Measurements from ENCODE around the gene STBD1.

DNA sequence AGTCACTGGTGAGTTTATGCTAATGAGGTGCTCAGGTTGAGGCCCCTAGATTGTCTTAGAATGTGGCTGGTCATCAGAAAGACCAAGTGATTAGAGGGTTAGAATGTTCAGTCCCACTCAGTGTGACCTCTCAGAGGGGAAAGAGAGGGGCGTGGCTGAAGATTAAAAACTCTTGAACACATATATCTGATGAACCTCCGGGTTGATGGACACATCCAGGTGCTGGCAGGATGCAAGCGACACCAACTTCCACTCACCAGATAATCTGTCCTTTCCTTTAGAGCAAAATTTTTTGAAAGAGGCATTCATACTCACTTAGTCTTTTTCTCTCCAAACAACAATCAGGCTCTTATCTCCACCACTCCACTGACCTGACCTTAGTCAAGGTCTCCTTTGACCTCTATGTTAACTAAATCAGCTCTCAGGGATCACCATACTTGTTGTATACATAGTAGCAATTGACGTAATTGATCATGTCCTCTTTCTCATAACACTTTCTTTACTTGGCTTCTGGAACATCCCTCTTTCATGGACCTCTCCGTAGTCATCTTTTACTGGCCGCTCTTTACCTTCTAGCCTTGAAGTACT lies 40.8 kb upstream of the STBD1 start:
- TF ChIP-seq ZC3H10 (CRISPR knock-in tag; IDR thresholded peaks at IDR 0.05): no peak
- TF ChIP-seq OSR1 (CRISPR knock-in tag; IDR thresholded peaks at IDR 0.05): no peak
- TF ChIP-seq BACH2 (CRISPR knock-in tag; IDR thresholded peaks at IDR 0.05; ENCODE audit: borderline replicate concordance): no peak
- TF ChIP-seq SNAI2 (CRISPR knock-in tag; IDR thresholded peaks at IDR 0.05): no peak
- TF ChIP-seq, protein P1, sequence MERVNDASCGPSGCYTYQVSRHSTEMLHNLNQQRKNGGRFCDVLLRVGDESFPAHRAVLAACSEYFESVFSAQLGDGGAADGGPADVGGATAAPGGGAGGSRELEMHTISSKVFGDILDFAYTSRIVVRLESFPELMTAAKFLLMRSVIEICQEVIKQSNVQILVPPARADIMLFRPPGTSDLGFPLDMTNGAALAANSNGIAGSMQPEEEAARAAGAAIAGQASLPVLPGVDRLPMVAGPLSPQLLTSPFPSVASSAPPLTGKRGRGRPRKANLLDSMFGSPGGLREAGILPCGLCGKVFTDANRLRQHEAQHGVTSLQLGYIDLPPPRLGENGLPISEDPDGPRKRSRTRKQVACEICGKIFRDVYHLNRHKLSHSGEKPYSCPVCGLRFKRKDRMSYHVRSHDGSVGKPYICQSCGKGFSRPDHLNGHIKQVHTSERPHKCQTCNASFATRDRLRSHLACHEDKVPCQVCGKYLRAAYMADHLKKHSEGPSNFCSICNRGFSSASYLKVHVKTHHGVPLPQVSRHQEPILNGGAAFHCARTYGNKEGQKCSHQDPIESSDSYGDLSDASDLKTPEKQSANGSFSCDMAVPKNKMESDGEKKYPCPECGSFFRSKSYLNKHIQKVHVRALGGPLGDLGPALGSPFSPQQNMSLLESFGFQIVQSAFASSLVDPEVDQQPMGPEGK (CRISPR knock-in tag; IDR thresholded peaks at IDR 0.05; ENCODE audit: borderline replicate concordance): no peak
- TF ChIP-seq TCF4 (CRISPR knock-in tag; IDR thresholded peaks at IDR 0.05; ENCODE audit: borderline replicate concordance): no peak
- TF ChIP-seq ISL1 (CRISPR knock-in tag; IDR thresholded peaks at IDR 0.05): no peak
- TF ChIP-seq ESRRG (CRISPR knock-in tag; IDR thresholded peaks at IDR 0.05): no peak
- TF ChIP-seq, protein P2, sequence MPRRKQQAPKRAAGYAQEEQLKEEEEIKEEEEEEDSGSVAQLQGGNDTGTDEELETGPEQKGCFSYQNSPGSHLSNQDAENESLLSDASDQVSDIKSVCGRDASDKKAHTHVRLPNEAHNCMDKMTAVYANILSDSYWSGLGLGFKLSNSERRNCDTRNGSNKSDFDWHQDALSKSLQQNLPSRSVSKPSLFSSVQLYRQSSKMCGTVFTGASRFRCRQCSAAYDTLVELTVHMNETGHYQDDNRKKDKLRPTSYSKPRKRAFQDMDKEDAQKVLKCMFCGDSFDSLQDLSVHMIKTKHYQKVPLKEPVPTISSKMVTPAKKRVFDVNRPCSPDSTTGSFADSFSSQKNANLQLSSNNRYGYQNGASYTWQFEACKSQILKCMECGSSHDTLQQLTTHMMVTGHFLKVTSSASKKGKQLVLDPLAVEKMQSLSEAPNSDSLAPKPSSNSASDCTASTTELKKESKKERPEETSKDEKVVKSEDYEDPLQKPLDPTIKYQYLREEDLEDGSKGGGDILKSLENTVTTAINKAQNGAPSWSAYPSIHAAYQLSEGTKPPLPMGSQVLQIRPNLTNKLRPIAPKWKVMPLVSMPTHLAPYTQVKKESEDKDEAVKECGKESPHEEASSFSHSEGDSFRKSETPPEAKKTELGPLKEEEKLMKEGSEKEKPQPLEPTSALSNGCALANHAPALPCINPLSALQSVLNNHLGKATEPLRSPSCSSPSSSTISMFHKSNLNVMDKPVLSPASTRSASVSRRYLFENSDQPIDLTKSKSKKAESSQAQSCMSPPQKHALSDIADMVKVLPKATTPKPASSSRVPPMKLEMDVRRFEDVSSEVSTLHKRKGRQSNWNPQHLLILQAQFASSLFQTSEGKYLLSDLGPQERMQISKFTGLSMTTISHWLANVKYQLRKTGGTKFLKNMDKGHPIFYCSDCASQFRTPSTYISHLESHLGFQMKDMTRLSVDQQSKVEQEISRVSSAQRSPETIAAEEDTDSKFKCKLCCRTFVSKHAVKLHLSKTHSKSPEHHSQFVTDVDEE (CRISPR knock-in tag; IDR thresholded peaks at IDR 0.05): no peak
- TF ChIP-seq ARNTL (CRISPR knock-in tag; IDR thresholded peaks at IDR 0.05; ENCODE audit: borderline replicate concordance, low read depth): no peak
- TF ChIP-seq ZFP3 (CRISPR knock-in tag; IDR thresholded peaks at IDR 0.05): no peak
- TF ChIP-seq ZNF8 (CRISPR knock-in tag; IDR thresholded peaks at IDR 0.05): no peak
- TF ChIP-seq, protein P3, sequence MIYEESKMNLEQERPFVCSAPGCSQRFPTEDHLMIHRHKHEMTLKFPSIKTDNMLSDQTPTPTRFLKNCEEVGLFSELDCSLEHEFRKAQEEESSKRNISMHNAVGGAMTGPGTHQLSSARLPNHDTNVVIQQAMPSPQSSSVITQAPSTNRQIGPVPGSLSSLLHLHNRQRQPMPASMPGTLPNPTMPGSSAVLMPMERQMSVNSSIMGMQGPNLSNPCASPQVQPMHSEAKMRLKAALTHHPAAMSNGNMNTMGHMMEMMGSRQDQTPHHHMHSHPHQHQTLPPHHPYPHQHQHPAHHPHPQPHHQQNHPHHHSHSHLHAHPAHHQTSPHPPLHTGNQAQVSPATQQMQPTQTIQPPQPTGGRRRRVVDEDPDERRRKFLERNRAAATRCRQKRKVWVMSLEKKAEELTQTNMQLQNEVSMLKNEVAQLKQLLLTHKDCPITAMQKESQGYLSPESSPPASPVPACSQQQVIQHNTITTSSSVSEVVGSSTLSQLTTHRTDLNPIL (CRISPR knock-in tag; IDR thresholded peaks at IDR 0.05; ENCODE audit: low read depth): no peak

Data from SK-N-SH treated with all-trans-retinoic acid at 6 μM for 48 hours (cell line).